Effector CD4-positive, alpha-beta T cell (primary cell): ENCODE measurements around the gene NPDC1.
A peak's percentile ranks its signal among the peaks of the same experiment; 100 is the strongest.
"Not testable (repeated sequence)": the region's sequence is repeated elsewhere in the genome, so short reads cannot be mapped to it uniquely, and the experiment has no call there.

Experiments
- DNase-seq: peaks from one replicate; pipeline ENCODE4 v3.0.0-alpha.2; 2020

NPDC1 gene

DNA sequence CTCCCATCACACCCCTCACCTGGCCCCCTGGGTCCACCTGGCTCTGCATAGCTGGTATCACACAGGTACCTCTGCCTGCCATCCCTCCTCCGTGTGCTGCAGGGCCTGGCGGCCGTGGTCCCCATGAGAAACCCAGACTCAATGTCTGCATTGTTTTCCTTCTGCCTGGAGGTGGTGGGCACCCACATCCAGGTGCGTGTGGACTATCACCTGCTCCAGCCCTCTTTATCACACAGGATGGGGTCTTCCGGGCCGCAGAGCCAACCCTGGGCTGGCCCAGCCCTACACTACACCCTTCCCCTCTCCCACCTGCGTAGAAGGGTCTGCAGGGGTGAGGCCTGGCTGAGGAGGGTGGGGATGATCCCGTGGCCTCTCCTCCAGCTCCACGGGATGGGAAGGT is 7.1 kb downstream of the NPDC1 start:
- DNase-seq, result no peak

DNA sequence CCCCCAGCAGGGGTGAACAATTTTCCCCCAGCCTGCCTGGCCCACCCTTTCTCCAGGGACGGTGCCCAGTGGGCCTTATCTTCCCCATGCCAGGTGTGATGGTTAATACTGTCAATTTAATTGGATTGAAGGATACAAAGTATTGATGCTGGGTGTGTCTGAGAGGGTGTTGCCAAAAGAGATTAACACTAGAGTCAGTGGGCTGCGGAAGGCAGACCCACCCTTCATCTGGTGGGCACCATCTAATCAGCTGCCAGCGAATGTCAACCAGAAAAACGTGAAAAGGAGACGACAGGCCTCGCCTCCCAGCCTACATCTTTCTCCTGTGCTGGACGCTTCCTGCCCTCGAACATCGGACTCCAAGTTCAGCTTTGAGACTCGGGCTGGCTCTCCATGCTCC is 8.5 kb downstream of the NPDC1 start:
- no peak for DNase-seq

GRCh38 chr9:137037035-137037434 is 8.9 kb downstream of the NPDC1 start:
- no peak for DNase-seq

DNA sequence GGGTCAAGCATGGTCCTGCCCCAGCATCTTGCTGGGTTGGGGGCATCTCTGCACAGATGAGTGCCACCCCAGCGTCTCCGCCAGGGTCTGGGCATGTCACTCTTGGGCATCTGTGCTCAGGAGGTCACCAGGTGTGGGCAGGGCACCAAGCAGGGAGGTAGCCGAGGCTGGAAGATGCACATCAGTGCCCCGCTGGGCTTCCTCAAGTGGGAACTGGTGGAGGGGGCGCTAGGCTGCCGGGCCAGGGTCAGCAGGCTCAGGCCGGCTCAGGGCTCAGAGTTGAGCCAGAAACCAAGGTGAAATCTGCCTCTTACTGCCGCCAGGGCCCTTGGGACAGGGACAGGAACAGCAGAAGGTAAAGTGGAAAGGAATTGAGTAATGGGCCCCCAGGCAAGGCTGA is 10.0 kb downstream of the NPDC1 start:
- DNase-seq, result no peak

DNA sequence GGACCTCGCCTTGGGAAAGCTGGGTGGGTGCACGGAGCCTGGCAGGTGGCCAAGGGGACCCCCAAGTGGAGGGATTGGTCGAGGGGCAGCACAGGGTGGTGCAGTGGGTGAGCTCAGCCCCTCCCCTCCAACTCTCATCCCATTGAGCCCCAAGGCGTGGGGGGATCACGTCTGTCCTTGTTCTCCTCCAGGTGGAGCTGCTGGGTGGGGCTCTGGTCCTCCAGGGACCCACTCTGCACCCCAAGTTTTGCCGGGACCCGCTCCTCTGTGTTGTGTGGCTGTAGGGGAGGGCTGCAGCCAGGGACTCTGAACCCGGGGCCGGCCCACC is 10.5 kb downstream of the NPDC1 start:
- DNase-seq, result no peak

DNA sequence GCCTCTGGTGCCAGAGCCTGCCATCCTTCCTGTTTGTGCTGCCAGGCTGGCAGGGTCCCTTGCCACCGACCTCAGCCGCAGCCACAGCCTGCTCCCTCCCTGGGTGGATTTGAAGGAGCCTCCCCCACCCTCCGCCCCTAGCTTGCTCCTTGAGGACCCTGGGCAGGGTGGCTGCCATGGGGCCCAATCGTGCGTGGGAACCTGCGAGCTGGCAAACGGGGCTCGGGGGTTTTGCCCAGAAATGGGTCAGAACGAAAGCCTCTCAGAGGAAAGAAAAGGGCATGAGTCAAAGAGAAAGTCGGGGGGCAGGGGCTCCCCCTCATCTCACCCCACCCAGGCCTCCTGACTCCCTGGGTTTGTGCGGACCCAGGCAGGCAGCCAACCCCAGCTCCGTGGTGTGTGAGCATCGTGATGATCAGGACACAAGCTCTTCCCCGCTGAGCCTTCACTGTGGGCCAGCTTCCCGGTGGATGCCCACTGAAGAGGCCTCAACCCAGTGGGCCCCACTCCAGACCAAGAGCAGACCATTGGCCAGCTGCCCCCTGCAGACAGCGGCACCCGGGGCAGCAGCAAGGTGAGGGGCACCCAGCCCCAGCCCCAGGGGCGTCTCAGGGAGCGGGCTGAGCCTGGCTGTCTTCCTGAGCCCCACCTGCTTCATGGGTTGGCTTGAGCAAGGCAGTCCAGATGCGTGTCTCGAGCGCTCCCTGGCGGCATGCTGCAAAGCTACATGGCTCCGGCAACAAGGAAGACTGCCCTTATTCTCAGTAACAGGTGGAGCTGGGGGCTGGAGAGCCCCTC is 11.1 kb downstream of the NPDC1 start:
- peak; percentile 83 for DNase-seq

DNA sequence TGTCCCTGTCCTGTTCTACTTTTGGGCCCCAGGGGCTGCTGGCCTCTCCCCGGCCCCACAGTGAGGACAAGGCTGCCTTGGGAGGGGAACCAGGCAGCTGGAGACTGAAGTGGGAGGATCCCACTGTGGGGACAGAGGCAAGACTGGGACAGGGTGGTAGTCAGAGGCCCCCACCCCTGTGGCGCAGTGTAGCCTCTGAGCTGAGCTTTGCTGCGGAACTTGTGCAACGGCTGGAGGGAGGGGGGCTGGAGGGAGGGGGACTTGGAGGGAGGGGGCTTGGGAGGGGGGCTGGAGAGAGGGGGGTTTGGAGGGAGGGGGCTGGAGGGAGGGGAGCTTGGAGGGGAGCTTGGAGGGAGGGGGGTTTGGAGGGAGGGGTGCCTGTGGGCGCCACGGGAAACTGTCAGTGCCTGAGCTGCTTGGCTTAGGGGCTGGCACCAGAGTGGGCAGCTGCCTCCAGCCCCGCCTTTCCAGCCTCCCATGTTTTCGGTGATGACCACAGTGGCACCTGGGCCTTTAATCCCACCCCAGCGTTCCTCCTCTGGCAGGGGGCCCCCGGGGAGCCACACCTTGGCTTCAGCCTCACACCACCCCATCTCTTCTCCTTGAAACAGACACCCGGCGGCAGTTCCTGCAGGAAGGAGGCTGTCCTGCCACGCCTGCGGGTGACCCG is 11.8 kb downstream of the NPDC1 start:
- DNase-seq, result no peak

DNA sequence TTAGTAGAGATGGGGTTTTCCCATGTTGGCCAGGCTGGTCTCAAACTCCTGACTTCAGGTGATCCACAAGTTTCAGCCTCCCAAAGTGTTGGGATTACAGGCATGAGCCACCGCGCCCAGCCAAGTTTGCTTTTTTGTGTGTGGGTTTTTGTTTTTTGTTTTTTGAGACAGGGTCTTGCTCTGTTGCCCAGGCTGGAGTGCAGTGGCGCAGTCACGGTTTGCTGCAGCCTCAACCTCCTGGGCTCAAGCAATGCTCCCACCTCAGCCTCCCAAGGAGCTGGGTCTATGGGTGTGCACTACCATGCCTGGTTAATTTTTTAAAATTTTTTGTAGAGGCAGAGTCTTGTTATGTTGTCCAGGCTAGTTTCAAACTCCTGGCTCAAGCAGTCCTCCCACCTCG is 12.5 kb downstream of the NPDC1 start:
- not testable (repeated sequence) for DNase-seq

- no peak for DNase-seq
Observed at GRCh38 chr9:137032858-137033257, 13.1 kb downstream of the NPDC1 start.

GRCh38 chr9:137031904-137032640 is 13.9 kb downstream of the NPDC1 start, which contains the start of gene FUT7:
TSS of gene FUT7 (minus strand) at chr9:137032088. CDS start at chr9:137031991, 97 bp downstream.
- DNase-seq, result no peak

GRCh38 chr9:137030538-137031527 is 15.1 kb downstream of the NPDC1 start:
- DNase-seq, result no peak

DNA sequence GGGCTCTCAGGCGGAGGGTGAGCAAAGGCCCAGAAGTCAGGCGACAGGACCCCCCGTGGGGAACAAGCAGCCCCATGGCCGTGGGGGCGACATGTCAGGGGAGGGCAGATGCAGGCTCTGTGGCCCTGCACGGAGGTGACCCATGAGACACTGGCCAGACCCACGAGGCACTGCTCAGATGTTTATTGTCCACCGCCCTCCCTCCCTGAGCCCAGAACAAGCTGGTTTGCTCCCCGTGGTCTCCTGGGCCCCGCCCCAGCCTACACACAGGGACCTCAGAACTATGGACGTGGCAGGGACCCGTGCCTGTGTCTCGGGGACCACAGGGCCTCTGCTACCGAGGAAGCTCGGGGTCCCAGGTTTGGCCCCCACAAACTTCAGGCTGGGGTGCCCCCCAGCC is 16.0 kb downstream of the NPDC1 start:
- no peak for DNase-seq

GRCh38 chr9:137029058-137029936 is 16.7 kb downstream of the NPDC1 start:
- DNase-seq, result peak; percentile 68

- peak; percentile 60 for DNase-seq
Observed at GRCh38 chr9:137028263-137029057, 17.5 kb downstream of the NPDC1 start.

- no peak for DNase-seq
Observed at GRCh38 chr9:137027369-137028262, 18.4 kb downstream of the NPDC1 start, which contains the start of gene ABCA2. TSS of gene ABCA2 (minus strand) at chr9:137028237. CDS start at chr9:137028140, 97 bp downstream.

- no peak for DNase-seq
Observed at GRCh38 chr9:137026828-137027227, 19.1 kb downstream of the NPDC1 start.

- no peak for DNase-seq
Observed at GRCh38 chr9:137026384-137026783, 19.6 kb downstream of the NPDC1 start.

GRCh38 chr9:137025517-137025966 is 20.4 kb downstream of the NPDC1 start:
- no peak for DNase-seq

- DNase-seq, result no peak
Observed at GRCh38 chr9:137023583-137023991, 22.4 kb downstream of the NPDC1 start.
